ENCODE measurements around the gene TNC.
A peak's percentile ranks its signal among the peaks of the same experiment; 100 is the strongest.

TNC gene

DNA sequence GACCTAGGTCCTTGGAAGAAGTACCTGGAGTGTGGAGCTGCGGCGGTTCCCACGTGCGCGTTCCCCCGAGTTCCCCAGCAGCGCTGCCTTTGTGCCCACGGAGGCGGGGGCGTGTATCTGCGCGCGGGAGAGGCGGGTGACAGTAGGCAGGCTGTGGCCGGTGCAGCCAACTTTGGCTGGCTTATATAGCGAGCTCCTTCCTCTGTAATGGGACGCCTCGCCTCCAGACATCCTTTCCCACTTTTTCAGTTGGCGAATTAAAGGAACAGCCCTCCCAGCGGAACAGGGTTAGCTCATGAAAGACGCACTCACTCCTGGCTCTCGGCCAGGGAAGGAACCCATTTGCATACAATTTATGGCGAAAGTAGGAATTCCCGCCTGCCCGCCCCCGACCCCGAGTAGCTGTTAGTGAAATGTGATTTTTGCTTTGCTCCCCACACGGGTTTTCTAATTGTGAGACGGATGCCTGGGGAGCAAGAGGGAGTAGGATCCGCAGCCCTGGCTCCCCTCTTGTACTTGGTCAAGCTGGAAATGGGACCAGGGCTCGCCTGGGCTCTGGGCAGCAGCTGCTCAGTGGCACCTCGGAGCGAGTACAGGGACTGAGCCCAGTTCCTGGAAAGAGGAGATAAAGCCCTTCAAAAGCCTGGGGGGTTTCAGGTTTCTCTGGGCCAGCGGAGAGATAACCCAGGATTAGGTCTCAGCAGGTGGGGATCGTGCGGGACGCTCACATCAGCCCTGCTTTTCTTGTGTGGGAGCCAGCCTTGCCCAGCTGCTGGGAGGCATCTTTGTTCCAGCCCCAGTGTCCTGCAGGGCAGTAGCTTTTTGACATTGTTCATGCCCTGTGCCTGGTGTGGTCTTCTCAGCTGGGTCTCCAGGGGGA lies at the start of gene TNC:
Gene TNC, minus strand, starts transcription at position 159 of the 880 bp plus-strand sequence. CDS start 27,139 bp downstream, outside the sequence.
- peak; percentile 89 for DNase-seq

DNA sequence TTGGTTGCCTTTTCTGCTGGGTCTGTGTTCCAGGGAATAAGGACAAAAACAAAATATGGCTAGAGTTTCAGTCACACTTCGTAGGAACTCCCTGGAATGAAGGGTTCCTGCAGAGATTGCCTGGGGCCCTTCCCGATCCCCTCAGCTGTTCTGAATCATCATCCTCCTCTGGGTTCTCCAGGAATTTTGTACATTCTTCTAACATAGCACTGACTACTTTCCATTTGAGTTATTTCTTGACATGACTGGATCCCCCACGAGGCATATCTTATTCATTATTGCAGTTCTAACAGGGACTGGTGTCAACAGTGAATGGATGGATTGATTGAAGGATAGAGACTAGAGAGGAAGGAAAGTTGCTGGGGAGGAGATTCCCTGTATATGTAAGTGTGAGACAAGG lies 49.2 kb upstream of the TNC start:
- no peak for DNase-seq

DNA sequence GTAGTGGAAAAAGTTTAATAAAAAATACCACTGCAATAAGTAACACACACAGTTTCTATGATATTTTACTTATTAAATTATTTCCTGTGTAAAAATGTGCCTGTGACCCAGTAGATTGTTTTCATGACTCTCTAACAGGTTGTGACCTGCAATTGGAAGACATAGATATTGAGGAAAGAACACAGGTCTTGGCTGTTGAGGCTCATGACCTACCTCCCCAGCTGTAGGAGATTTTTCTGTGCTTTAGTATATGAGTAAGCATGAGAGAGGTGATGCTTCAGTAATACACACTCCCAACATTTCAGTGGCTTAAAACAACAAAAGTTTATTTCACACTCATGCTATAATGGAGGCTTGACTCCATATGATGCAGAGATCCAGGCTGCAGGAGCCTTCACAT lies 47.3 kb upstream of the TNC start:
- no peak for DNase-seq

- DNase-seq = peak; percentile 79
These were observed 46.6 kb upstream of the TNC start for GRCh38 chr9:115164511-115164974.

DNA sequence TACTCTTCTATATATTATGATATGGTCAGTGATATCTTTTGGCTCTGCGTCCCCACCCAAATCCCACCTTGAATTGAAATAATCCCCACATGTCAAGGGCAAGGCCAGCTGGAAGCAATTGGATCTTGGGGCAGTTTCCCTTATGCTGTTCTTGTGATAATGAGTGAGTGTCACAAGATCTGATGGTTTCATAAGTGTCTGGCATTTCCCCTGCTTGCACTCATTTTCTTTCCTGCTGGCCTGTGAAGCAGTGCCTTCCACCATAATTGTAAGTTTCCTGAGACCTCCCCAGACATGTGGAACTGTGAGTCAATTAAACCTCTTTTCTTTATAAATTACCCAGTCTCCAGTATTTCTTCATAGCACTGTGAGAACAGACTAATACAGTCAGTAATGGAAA lies 45.0 kb upstream of the TNC start:
- no peak for DNase-seq

DNA sequence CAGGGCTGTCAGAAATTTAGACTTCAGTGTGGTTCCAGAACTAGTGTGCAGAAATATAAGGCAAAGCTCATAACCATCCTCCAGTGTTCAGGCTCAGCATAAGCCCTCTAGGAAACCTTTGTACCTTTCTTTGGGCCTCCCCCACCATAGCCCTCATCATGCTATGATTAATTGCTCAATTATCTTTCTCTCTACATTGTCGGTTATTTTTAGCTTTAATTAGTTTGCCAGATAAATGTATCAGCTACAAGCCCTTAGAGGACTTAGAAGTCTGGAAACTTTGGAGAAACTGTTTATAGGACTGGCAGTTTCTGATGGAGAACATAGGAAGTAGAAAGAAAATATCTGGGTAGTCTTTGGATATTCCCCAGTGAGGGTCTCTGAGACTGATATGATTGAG lies 43.5 kb upstream of the TNC start:
- DNase-seq = no peak

DNA sequence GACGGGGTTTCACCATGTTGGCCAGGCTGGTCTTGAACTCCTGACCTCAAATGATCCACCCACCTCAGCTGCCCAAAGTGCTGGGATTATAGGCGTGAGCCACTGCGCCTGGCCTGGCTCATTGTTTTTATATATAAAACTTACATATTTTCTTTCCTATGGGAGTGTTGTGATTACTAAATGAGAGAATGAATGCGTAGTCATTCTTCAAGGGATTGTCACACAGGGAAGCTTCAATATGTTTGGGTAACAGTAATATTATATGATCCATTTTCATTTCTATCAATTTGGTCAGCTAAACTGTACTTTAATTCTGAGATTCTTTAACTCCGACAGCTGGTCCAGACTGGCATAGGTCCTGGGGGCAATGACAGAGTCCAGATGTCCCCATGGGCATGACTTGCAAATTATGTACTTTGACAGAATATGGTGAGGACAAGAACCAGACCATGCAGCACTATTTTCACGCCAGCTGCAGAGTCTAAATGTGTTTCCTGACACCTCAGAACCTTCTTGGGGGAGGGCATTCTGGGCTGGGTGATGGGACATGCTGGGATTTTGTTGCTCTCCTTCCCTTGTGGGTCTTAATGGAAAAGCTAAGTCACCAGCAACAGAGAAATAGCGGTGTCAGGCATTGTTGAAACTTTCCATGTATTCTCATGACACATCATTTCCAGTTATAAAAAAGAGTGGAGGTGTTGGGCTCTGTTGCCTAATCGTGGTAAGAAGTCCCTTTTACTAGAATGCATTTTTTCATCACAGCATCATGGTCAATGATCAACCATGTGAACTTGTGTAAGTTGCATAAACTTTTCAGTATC lies 40.9 kb upstream of the TNC start:
- DNase-seq = peak; percentile 33

DNA sequence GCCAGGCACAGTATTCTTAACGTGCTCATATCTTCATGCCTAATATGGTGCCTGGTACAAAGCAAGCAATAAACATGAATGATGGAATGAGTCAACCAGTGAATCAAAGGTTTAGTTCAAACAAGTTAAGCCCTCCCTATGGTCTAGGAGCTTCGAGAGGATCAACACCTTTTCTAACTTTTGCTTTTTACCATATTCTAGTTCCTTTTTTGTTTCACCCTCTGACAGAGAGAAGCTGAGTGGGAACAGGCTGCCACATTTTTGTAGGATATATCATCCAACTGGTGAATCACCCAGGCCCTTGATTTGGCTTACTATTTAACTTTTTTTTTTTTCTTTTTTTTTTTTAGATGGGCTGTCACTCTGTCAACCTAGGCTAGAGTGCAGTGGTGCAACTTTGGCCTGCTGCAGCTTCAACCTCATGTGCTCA lies 39.3 kb upstream of the TNC start:
- DNase-seq = no peak

- no peak for DNase-seq
These were observed 37.1 kb upstream of the TNC start for GRCh38 chr9:115155037-115155436.

GRCh38 chr9:115154617-115155016 lies 36.7 kb upstream of the TNC start:
- DNase-seq = no peak

DNA sequence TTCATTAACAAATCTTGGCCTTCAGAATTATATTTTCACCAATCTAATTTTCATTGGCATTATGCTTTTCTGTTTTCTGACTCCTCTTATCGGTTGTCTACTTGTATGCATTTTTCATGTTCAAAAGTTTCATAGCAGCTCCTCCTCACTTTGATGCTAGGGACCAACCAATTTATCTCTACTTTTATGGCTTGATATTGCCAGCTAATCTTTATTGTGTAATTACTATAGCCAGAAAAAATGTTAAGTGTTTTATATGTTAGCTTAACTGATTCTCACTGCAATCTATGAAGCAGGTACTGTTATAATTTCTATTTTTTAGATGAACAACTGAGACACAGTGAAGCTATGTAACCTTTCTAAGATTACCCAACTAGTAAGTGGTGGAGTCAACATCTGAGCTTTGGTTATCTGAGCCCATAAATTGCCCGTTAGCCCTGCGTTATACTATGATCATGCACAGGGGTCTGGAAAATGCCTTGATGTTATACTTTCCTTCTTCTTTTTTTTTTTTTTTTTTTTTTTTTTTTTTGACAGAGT lies 34.4 kb upstream of the TNC start:
- no peak for DNase-seq

GRCh38 chr9:115148721-115149120 lies 30.8 kb upstream of the TNC start:
- no peak for DNase-seq

DNA sequence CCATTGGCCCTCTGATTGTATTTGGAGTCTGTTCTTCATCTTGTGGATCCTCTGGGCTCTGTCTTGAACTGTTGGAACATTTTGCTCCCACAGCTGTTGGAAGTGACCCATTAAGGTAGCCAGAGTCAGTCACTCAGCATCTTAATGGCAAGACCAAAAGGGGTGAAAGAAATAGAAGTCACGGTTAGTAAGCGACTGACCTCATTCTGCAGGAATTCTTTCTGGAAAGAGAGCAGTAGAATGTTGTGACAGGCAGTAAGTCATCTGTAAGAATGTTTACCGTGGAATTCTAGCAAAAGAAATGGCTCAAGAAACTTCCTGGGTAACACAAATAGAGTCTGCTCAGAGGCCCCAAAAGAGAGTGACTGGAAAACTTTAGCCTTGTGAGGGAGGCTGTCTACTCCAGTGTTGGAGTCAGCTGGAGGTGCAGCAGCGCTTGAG lies 28.6 kb upstream of the TNC start:
- DNase-seq = no peak

- no peak for DNase-seq
These were observed 26.7 kb upstream of the TNC start for GRCh38 chr9:115144706-115145105.

DNA sequence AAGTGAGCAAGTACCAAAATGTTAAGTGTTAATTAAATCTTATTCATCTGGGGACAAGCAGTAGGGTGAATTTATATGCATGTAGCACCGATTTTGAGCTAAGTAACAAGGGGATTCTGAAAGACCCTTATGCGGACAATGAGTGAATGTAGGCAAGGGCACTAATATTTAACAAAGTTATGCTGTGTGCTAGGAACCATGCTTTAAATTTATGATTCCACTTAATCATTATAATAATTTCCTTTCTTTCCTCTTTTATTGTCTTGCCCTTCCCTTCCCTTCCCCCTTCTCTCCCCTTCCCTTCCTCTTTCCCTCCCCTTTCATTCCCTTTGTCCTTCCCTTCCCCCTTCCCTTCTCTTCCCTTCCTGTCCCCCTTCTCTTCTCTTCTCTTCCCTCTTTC lies 25.7 kb upstream of the TNC start:
- DNase-seq = no peak

DNA sequence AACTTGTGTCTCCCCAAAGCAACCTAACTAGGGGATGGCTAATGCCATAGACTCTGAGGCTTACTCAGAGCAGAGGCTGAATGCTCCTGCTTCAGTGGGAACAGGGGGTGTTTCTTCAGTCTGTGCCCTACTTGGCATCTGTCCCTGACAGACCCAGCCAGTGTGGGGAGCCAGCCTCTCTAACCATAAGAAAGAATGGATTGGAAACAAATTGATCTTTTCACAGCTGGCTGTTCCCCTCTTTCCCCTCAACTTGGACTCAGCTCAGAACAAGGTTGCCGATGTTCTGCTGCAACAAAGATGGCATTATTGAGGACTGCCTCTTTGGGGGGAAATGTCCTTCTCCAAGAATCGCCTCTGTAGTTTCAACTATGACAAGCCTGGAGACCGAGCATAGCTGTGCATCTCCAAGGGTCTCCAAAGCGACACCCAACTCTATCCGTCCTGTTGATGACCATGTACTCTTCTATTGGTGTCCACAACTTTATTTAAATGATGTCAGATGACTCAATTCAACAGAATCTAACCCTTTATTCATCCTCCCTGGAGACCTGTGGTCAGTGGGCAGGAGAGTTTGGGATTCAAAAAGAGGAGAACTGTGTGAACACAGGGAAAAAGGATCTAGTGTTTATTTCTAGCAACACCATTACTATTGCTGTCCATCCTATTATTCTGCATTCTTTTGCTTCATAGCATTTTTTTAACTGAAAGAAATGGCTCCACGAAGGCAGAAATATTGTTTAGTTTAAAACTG lies 24.7 kb upstream of the TNC start:
- no peak for DNase-seq

GRCh38 chr9:115142090-115142489 lies 24.1 kb upstream of the TNC start:
- no peak for DNase-seq

DNA sequence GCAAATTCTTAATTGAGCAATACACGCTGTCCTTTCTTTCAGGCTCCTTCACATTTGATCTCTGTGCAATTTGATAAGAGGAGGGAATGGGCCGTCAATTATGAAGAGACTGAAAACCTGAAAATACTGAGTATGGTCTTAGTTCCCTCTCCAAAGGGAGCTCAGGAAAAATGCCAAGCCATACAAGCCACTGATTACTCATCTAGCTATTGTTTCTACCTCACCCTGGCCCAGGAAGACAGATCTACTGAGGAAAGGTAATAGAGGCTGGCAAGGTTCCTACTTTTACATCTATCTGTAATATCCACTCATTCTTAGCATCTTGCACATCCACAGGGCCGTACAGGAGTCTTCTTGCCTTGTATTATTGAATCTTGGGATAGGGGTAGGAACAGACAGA lies 23.7 kb upstream of the TNC start:
- no peak for DNase-seq

DNA sequence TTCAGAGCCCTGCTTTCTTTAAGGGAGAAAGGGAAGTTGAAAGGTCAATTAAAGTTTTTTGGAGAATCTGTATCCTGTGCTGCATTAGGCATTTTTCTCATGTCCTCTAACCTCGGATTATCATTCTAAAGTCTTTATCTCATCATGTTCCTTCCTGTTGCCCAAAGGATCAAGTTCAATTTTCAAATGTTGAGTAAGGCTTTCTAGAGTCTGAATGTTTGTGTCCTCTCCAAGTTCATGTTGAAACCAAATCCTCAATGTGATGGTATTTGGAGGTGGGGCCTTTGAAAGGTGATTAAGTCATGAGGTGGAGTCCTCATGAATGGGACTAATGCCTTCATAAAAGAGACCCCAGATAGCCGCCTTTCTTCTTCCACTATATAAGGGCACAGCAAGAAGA lies 20.2 kb upstream of the TNC start:
- no peak for DNase-seq

GRCh38 chr9:115137526-115137925 lies 19.6 kb upstream of the TNC start:
- DNase-seq = no peak

GRCh38 chr9:115135821-115136778 lies 18.1 kb upstream of the TNC start:
- peak; percentile 61 for DNase-seq

- no peak for DNase-seq
These were observed 17.0 kb upstream of the TNC start for GRCh38 chr9:115134941-115135340.

Measured in right hindlimb (tissue), 1 donor.